Germinal center (tissue), 1 donor: ENCODE results near the gene CDK8.

Source experiments
- DNase-seq: peaks from one replicate; pipeline ENCODE4 v3.0.0; 2012; ENCODE audit warnings: mixed read lengths, low spot score

The CDK8 gene

DNA sequence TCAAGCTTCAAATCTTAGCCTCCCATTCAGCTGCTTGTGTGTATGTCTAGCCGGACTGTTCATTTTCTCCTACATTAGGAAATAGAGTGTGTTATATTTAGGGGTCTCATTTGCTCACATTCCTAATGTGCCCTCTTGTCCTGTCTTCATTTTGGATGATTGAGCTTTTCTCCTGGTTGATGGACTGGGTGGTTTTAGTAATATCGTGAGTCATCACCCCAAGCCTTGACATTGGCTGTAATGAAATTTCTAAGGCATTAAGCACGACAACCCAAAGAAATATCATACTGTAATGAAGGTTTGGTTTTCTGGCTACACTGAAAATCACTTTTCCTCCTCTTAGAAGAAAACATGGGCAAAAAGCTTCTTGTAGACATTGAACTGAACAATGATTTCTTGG is 192.8 kb downstream of the CDK8 start:
- no peak for DNase-seq

DNA sequence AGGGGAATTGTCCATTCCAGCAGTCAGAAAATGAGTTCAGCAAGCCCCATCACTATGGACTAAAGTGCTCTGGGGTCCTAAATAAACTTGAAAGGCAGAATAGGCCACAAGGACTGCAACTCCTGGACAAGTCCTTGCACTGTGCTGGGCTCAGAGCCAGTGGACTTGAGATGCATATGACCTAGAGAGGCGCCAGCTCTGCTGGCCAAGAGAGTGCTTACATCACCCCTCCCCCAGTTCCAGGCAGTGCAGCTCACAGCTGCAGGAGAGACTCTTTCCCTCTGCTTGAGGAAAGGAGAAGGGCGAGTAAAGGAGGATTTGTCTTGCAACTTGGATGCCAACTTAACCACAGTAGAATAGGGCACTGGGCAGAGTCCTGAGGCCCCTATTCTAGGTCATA is 194.1 kb downstream of the CDK8 start:
- DNase-seq: no peak

DNA sequence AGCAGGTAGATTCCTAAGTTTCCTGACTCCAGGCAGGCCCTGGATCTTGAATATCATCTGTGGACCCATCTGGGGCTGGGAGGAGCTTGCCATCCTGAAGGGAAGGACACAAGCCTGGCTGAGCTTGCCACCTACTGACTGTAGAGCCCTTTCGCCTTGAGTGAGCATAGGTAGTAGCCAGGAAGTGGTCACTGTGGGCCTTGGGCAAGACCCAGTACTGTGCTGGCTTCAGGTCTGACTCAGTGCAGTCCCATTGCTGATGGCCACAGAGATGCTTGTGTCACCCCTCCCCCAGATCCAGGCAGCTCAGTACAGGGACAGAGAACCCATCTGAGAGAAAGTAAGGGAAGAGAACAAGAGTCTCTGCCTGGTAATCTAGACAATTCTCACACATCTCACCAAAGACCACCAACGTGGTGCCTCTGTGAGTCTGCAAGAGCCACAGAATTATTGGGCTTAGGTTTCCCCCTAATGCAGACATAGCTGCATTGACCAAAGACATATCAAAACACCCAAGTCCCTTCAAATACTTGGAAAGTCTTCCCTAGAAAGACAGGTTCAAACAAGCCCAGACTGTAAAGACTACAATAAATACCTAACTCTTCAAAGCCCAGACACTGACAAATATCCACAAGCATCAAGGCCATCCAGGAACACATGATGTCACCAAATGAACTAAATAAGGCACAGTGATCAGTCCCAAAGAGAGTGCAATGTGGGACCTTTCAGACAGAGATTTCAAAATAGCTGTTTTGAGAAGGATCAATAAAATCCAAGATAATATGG is 195.3 kb downstream of the CDK8 start:
- no peak for DNase-seq
